MM.1S (cell line): ENCODE results near the gene BACH2.

Experiments
- CTCF ChIP-seq: fragments of 300-600 bp; sonication (generic); IDR thresholded peaks from 2 replicates; pipeline ENCODE4 v1.5.1; 2016; ENCODE audit warnings: antibody characterized with exemption, low read length, mixed read lengths
- EZH2 ChIP-seq: fragments of 300-600 bp; sonication (generic); optimal IDR thresholded peaks from 2 replicates; pipeline ENCODE3; 2017; ENCODE audit warnings: low read depth, mild to moderate bottlenecking, antibody characterized with exemption, low read length, mixed read lengths
- EZH2phosphoT487 ChIP-seq: fragments of 300-600 bp; sonication (generic); IDR thresholded peaks from 2 replicates; pipeline ENCODE4 v1.6.1; 2018; ENCODE audit warnings: antibody characterized with exemption, low read length

- TF ChIP-seq EZH2: no peak
- no peak for TF ChIP-seq CTCF
- TF ChIP-seq EZH2phosphoT487: no peak
Observed at GRCh38 chr6:89972025-89972381, 324.6 kb downstream of the BACH2 start.
